ENCODE measurements around the gene SBK1.

GRCh38 chr16:28289048-28289447, 3.3 kb upstream of the SBK1 start:
- no peak for TF ChIP-seq FOXM1 (IDR thresholded peaks at IDR 0.05; ENCODE audit: borderline replicate concordance)
- TF ChIP-seq FOXA1 (IDR thresholded peaks at IDR 0.05), result no peak
- TF ChIP-seq SUZ12 (IDR thresholded peaks at IDR 0.05), result no peak
- no peak for TF ChIP-seq PKNOX1 (IDR thresholded peaks at IDR 0.05)

Data from HEK293T (cell line).